Measurements from ENCODE around the gene SUCLG1. TPM values are rescaled to one million over a fixed set of nuclear protein-coding genes. Genes with fewer than 3 reads are reported as not detected.
A peak's percentile ranks its signal among the peaks of the same experiment; 100 is the strongest.

Gene SUCLG1
- total and polyA plus RNA-seq, 10 of the 15 experiments (the other 5 are each of a cell fraction or from before 2014, with no cell fraction given), result 75.4 to 197 (median 93.6) TPM

DNA sequence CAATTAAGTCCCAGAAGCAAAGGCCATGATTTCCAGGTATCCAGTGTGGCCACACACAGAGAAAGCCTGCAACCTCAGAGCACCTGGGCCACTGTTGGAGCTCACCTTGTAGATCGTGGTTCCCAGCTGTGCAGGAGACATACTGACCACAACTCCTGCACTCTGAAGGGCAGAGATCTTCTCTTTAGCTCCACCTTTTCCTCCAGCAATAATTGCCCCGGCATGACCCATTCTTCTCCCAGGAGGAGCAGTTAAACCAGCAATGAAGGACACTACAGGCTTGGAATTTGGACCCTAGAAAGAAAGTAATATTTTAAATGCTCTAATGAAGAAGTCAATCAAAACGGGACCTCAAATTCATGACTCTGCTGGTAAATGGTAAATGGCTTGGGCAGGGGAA is 33.8 kb downstream of the SUCLG1 start (continued):
- no peak for TF ChIP-seq E2F8 (IDR thresholded peaks at IDR 0.05; ENCODE audit: low read depth, partially characterized antibody)
- no peak for TF ChIP-seq BRCA1 (IDR thresholded peaks at IDR 0.05; ENCODE audit: low read depth, low read length)
- TF ChIP-seq YBX1 (IDR thresholded peaks at IDR 0.05), result no peak

DNA sequence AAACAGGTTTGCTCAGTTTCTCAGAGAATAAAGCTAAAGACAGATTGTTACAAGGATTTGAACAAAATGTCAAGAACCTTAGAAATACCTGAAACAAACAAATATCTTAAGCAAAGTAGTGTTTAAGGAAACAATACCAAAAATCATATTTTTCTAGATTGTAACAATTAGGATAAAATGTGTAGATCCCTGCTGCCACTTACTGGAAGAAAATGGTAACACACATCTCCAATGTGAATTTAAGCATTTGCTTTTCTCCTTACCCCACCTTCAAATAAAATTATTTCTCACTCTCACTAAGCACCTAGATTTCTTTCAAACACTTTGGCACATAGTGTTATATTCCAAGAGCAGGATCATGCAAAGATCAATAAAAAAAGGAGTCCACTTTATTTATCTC is 34.9 kb downstream of the SUCLG1 start:
- Histone ChIP-seq H3K9me3 (replicated peaks; ENCODE audit: control insufficient read depth, insufficient read depth, low read length) (no peaks in the 10 kb centered on the region), H3K4me3 (no peak overlapping the region), H3K36me3 (ENCODE audit: control insufficient read depth in 2 of 2, insufficient read depth in 2 of 2, low read length in 1 of 2) (peaks cover 3 to 13% of the 10 kb centered on the region in 2 experiments), H3K4me2 (ENCODE audit: control insufficient read depth, insufficient read depth) (no peak overlapping the region), H3K4me1 (ENCODE audit: control insufficient read depth, insufficient read depth, low read length) (no peaks in the 10 kb centered on the region), H4K20me1 (ENCODE audit: control insufficient read depth, insufficient read depth) (no peaks in the 10 kb centered on the region), H3K79me2 (ENCODE audit: control insufficient read depth, insufficient read depth, low read length) (no peaks in the 10 kb centered on the region), H3K9ac (ENCODE audit: control insufficient read depth, insufficient read depth, low read length) (no peak overlapping the region), H3K27ac (ENCODE audit: control insufficient read depth, insufficient read depth) (no peak overlapping the region), H3K27me3 (replicated peaks in 1 of 2; ENCODE audit: control insufficient read depth in 2 of 2, insufficient read depth in 2 of 2, low read length in 1 of 2) (no peaks in the 10 kb centered on the region), H2AFZ (ENCODE audit: control insufficient read depth, low read depth, low read length) (no peak overlapping the region)
- ATAC-seq, result no peak
- TF ChIP-seq CTCF (IDR thresholded peaks at IDR 0.05 in 2 of 3, conservative IDR thresholded peaks at IDR 0.05 in 1 of 3; ENCODE audit: control insufficient read depth in 2 of 3, extremely low read depth in 1 of 3, insufficient read depth in 1 of 3, low read depth in 3 of 3, low read length in 3 of 3) (peak; percentile 40 to 49 (median 43); a peak in 5 of 6 replicates), ZNF384 (IDR thresholded peaks at IDR 0.05; ENCODE audit: borderline replicate concordance, low read depth, low read length) (no peak)
- SMC1A ChIA-PET (ENCODE audit: uncharacterized antibody, unreplicated experiment), result no interaction called here
- RAD21 ChIA-PET (ENCODE audit: unreplicated experiment), result no interaction called here
- peak; percentile 59 for FAIRE-seq
- CTCF ChIA-PET, result no interaction called here
- POLR2A ChIA-PET, result no interaction called here
- in situ Hi-C loops (cut with MboI), result no loop called here
- no TSS peak for BruUV-seq (replicated peaks)
- intact Hi-C loops (cut with micrococcal nuclease; ENCODE audit: unreplicated experiment), result no loop called here
- no peak for DNase-seq (ENCODE audit: low read depth, low spot score)

All from GM12878 (cell line).